Endothelial cell of umbilical vein (primary cell): Measurements from ENCODE around the gene PHC1. TPM values are rescaled to one million over a fixed set of nuclear protein-coding genes. Genes with fewer than 3 reads are reported as not detected.

Source experiments
- BruUV-seq: library from RNA; stranded (reverse); fragments of 400-500 nt; replicated peaks from 2 replicates; lab custom pipeline; 2021; lab: Mats Ljungman, UMichigan
- CTCF ChIA-PET: fragments of 300-600, 350-600 bp; sonication (Branson Sonifier 250); formaldehyde crosslinking; loops from one replicate; lab custom pipeline; 2021; ENCODE audit warnings: antibody characterized with exemption, inconsistent platforms; lab: Charles Lee
- POLR2A ChIA-PET: fragments of 300-600, 350-600 bp; sonication (Branson Sonifier 250); formaldehyde crosslinking; loops from one replicate; lab custom pipeline; 2021; ENCODE audit warnings: antibody characterized with exemption, inconsistent platforms; lab: Charles Lee
- DNase-seq: peaks from one replicate; pipeline ENCODE4 v3.0.0-alpha.2; 2011; ENCODE audit warnings: low read depth, low spot score
- FAIRE-seq: peaks from 2 replicates; lab custom pipeline; 2011; peaks lifted over from hg19 to GRCh38; lab: Jason Lieb, UNC
- H2AFZ ChIP-seq: 2 replicates; pipeline ENCODE4 v1.6.0; 2012; ENCODE audit warnings: low read depth, low read length, control low read depth, inconsistent platforms
- H3K27ac ChIP-seq: 2 replicates; pipeline ENCODE4 v1.5.1; 2011; ENCODE audit warnings: low read depth, mild to moderate bottlenecking, control low read depth, low read length, moderate library complexity; ENCODE audit not compliant: insufficient read depth
- H3K27me3 ChIP-seq, 2 experiments: 2 replicates each; pipeline versions ENCODE4 v1.6.0 to v1.6.1; 2011; ENCODE audit warnings: low read length in 2 of 2, mixed read lengths in 1 of 2; ENCODE audit not compliant: control insufficient read depth in 2 of 2, insufficient read depth in 2 of 2
- H3K36me3 ChIP-seq, 2 experiments: 2 replicates in 1 of 2; 3 replicates in 1 of 2; pipeline ENCODE4 v1.5.1; 2011; ENCODE audit warnings: low read length in 2 of 2, mild to moderate bottlenecking in 1 of 2, moderate library complexity in 1 of 2; ENCODE audit not compliant: control insufficient read depth in 2 of 2, insufficient read depth in 2 of 2; ENCODE audit errors: extremely low read depth in 1 of 2
- H3K4me1 ChIP-seq: 3 replicates; pipeline ENCODE4 v1.5.1; 2011; ENCODE audit warnings: mild to moderate bottlenecking, low read length; ENCODE audit not compliant: control insufficient read depth, insufficient read depth; ENCODE audit errors: extremely low read depth
- H3K4me2 ChIP-seq: 2 replicates; pipeline ENCODE4 v1.6.1; 2011; ENCODE audit warnings: low read length, control low read depth, mixed read lengths; ENCODE audit not compliant: insufficient read depth
- H3K4me3 ChIP-seq, 3 experiments: fragments of 200-600 bp in 1 of 3; sonication (generic), shearing (Covaris generic) in 1 of 3; replicated peaks in 1 of 3; 2 replicates each; pipeline ENCODE4 v1.5.1; 2011 to 2016; ENCODE audit warnings: control low read depth in 3 of 3, low read length in 3 of 3, mild to moderate bottlenecking in 2 of 3, inconsistent platforms in 1 of 3, low read depth in 1 of 3, moderate library complexity in 1 of 3; ENCODE audit not compliant: insufficient read depth in 1 of 3
- H3K79me2 ChIP-seq: 2 replicates; pipeline ENCODE4 v1.6.0; 2012; ENCODE audit warnings: low read length, inconsistent platforms; ENCODE audit not compliant: control insufficient read depth, insufficient read depth
- H3K9ac ChIP-seq: replicated peaks from 2 replicates; pipeline ENCODE3; 2011; ENCODE audit warnings: low read length, control low read depth; ENCODE audit not compliant: insufficient read depth; ENCODE audit errors: extremely low read depth
- H3K9me1 ChIP-seq: replicated peaks from 3 replicates; pipeline ENCODE4 v1.6.0; 2011; ENCODE audit warnings: mild to moderate bottlenecking, low read length; ENCODE audit not compliant: control insufficient read depth, insufficient read depth; ENCODE audit errors: extremely low read depth
- H3K9me3 ChIP-seq: replicated peaks from 2 replicates; pipeline ENCODE4 v1.5.1; 2012; ENCODE audit warnings: low read length, inconsistent platforms; ENCODE audit not compliant: control insufficient read depth, insufficient read depth
- H4K20me1 ChIP-seq: replicated peaks from 2 replicates; pipeline ENCODE3; 2011; ENCODE audit warnings: mild to moderate bottlenecking, low read length; ENCODE audit not compliant: control insufficient read depth, insufficient read depth; ENCODE audit errors: extremely low read depth
- EZH2 ChIP-seq: IDR thresholded peaks from 2 replicates; pipeline ENCODE4 v1.6.1; 2012; ENCODE audit warnings: borderline replicate concordance, low read depth, mild to moderate bottlenecking, moderate library complexity, low read length, inconsistent platforms; ENCODE audit not compliant: severe bottlenecking
- FOS ChIP-seq: IDR thresholded peaks from 2 replicates; pipeline ENCODE4 v1.6.1; 2011; ENCODE audit warnings: mild to moderate bottlenecking, low read length, moderate library complexity, borderline replicate concordance; ENCODE audit not compliant: insufficient read depth
- GATA2 ChIP-seq: IDR thresholded peaks from 2 replicates; pipeline ENCODE4 v1.7.0; 2011; ENCODE audit warnings: low read depth, mild to moderate bottlenecking, moderate library complexity, mixed read lengths, low read length; ENCODE audit not compliant: insufficient read length, insufficient read depth
- JUN ChIP-seq: IDR thresholded peaks from 2 replicates; pipeline ENCODE4 v1.6.1; 2011; ENCODE audit warnings: borderline replicate concordance, low read depth; ENCODE audit not compliant: insufficient read length, insufficient read depth
- MYC ChIP-seq: IDR thresholded peaks from one replicate; pipeline ENCODE4 v1.6.1; 2011; ENCODE audit warnings: mild to moderate bottlenecking, low read depth, low read length
- POLR2A ChIP-seq: IDR thresholded peaks from 2 replicates; pipeline ENCODE4 v1.6.1; 2012; ENCODE audit warnings: low read depth, mild to moderate bottlenecking, control low read depth, low read length
- POLR2AphosphoS5 ChIP-seq: IDR thresholded peaks from 2 replicates; pipeline ENCODE4 v1.6.1; 2012; ENCODE audit warnings: low read depth, mild to moderate bottlenecking, control low read depth, low read length, moderate library complexity; ENCODE audit not compliant: insufficient read depth
- dilution Hi-C: fragments of 300-500 bp; cut with MboI; formaldehyde crosslinking; loops from one replicate; pipeline ENCODE4 v1.15.0; 2019; ENCODE audit warnings: low sequenced_read_pairs; ENCODE audit not compliant: extremely low pct_ligation_motif_present
- intact Hi-C: fragments of 100-400 bp; cut with micrococcal nuclease; formaldehyde crosslinking; loops from one replicate; pipeline ENCODE4 v1.10.0; 2022
- polyA plus RNA-seq, 4 experiments: library from polyadenylated mRNA; depleted of rRNA in 3 of 4; stranded (reverse) in 3 of 4; unstranded in 1 of 4; fragments of >200 nt; gene quantifications; 2 replicates each; pipeline versions ENCODE4 v1.2.1 to v1.2.3, GENCODE V29; 2011 to 2012; ENCODE audit warnings: missing spikeins in 1 of 4
- total RNA-seq: library from RNA; stranded (reverse); gene quantifications from 2 replicates; pipeline ENCODE4 v1.2.3, GENCODE V29; 2021
- TF ChIP-seq, protein P1 (sequence below), 2 donors: IDR thresholded peaks; 1 replicate in 1 of 2; 2 replicates in 1 of 2; pipeline ENCODE4 v1.5.1; 2011; ENCODE audit warnings: low read length in 2 of 2, mild to moderate bottlenecking in 2 of 2, moderate library complexity in 2 of 2, control low read depth in 1 of 2, inconsistent platforms in 1 of 2, low read depth in 1 of 2; ENCODE audit not compliant: insufficient read depth in 1 of 2; ENCODE audit errors: extremely low read depth in 1 of 2
- TF ChIP-seq, protein P2 (sequence below): IDR thresholded peaks from 2 replicates; pipeline ENCODE4 v1.6.1; 2011; ENCODE audit not compliant: insufficient read depth, insufficient read length

Gene PHC1
- total and polyA plus RNA-seq, 2 donors (not counting 3 experiments of a cell fraction or from before 2014, with no cell fraction given) = 37.3 to 66.3 TPM

DNA sequence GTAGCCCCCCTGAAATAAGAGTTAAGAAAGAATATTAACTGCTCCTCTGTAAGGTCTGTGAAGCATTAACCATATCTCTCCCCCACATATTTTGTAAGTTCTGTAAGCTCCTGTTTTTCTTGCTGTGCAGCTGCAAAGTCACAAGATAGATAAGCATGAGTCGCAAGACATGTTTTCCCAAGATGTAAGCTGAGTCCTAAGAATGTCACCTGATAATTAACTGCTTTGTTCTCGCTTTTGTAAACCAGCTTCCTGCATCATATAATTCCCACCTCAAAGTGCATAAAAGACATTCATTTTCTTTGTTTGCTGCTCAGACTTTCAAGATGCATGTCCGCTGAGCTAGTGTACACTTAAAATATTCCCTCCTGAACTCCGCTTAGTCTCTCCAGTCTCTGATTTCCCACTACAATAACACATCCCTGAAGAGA is 27.0 kb upstream of the PHC1 start:
- no peak overlapping the region for H3K4me2 ChIP-seq
- no peaks in the 10 kb centered on the region for H4K20me1 ChIP-seq
- H3K9me1 ChIP-seq = no peaks in the 10 kb centered on the region
- peaks cover 0 to 3% of the 10 kb centered on the region in 2 experiments for H3K27me3 ChIP-seq
- H3K36me3 ChIP-seq = no peaks in the 10 kb centered on the region
- dilution Hi-C loops = no loop called here
- no TSS peak for BruUV-seq
- DNase-seq (peak; percentile 3), FAIRE-seq (no peak)
- no peak overlapping the region for H3K4me3 ChIP-seq
- no peak for TF ChIP-seq EZH2
- no peak for TF ChIP-seq POLR2A
- no peak for TF ChIP-seq MYC
- TF ChIP-seq GATA2 = no peak
- TF ChIP-seq, protein P1, sequence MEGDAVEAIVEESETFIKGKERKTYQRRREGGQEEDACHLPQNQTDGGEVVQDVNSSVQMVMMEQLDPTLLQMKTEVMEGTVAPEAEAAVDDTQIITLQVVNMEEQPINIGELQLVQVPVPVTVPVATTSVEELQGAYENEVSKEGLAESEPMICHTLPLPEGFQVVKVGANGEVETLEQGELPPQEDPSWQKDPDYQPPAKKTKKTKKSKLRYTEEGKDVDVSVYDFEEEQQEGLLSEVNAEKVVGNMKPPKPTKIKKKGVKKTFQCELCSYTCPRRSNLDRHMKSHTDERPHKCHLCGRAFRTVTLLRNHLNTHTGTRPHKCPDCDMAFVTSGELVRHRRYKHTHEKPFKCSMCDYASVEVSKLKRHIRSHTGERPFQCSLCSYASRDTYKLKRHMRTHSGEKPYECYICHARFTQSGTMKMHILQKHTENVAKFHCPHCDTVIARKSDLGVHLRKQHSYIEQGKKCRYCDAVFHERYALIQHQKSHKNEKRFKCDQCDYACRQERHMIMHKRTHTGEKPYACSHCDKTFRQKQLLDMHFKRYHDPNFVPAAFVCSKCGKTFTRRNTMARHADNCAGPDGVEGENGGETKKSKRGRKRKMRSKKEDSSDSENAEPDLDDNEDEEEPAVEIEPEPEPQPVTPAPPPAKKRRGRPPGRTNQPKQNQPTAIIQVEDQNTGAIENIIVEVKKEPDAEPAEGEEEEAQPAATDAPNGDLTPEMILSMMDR (IDR thresholded peaks at IDR 0.05; ENCODE audit: extremely low read depth in 1 of 2, insufficient read depth in 1 of 2, low read depth in 1 of 2, low read length in 2 of 2) = no peak
- TF ChIP-seq POLR2AphosphoS5 = no peak
- TF ChIP-seq FOS = no peak
- TF ChIP-seq, protein P2, sequence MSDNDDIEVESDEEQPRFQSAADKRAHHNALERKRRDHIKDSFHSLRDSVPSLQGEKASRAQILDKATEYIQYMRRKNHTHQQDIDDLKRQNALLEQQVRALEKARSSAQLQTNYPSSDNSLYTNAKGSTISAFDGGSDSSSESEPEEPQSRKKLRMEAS = no peak
- no peak for TF ChIP-seq JUN
- H3K4me1 ChIP-seq = no peaks in the 10 kb centered on the region
- no peaks in the 10 kb centered on the region for H3K79me2 ChIP-seq
- no peak overlapping the region for H3K27ac ChIP-seq
- intact Hi-C loops = no loop called here
- ChIA-PET POLR2A (no interaction called here), CTCF (interaction anchor here (0.6 to 1.4 kb wide), 4 partner anchors 230 to 622 kb away, joined by 3 to 4 read pairs (median 4); no protein-coding TSS in a partner anchor)
- no peaks in the 10 kb centered on the region for H3K9me3 ChIP-seq
- H2AFZ ChIP-seq = no peak overlapping the region
- no peak overlapping the region for H3K9ac ChIP-seq
